Spleen (tissue), 11 donors: ENCODE measurements around the gene DUSP2. TPM values are rescaled to one million over a fixed set of nuclear protein-coding genes. Genes with fewer than 3 reads are reported as not detected.
A peak's percentile ranks its signal among the peaks of the same experiment; 100 is the strongest.

Experiments used
- DNase-seq: peaks from one replicate; pipeline ENCODE4 v3.0.0-alpha.2; 2020
- H3K27ac ChIP-seq, 8 donors: fragments of 200-600 bp; sonication (generic) in 7 of 8; 1 replicate in 4 of 8; 2 replicates in 4 of 8; pipeline versions ENCODE4 v1.5.0 to v1.8.0; 2016 to 2021; ENCODE audit warnings: inconsistent platforms in 4 of 8, mild to moderate bottlenecking in 4 of 8, moderate library complexity in 1 of 8
- H3K27me3 ChIP-seq, 7 donors: fragments of 200-600 bp; sonication (generic) in 6 of 7; replicated peaks in 1 of 7; 1 replicate in 4 of 7; 2 replicates in 3 of 7; pipeline versions ENCODE4 v1.5.0 to v1.8.0; 2016 to 2021; ENCODE audit warnings: inconsistent platforms in 3 of 7, mild to moderate bottlenecking in 1 of 7
- H3K36me3 ChIP-seq, 6 donors: fragments of 200-600 bp; sonication (generic) in 5 of 6; 1 replicate in 4 of 6; 2 replicates in 2 of 6; pipeline versions ENCODE4 v1.5.0 to v1.8.0; 2016 to 2021; ENCODE audit warnings: inconsistent platforms in 2 of 6
- H3K4me1 ChIP-seq, 6 donors: fragments of 200-600 bp; sonication (generic) in 5 of 6; 1 replicate in 3 of 6; 2 replicates in 3 of 6; pipeline versions ENCODE4 v1.5.0 to v1.8.0; 2016 to 2021; ENCODE audit warnings: inconsistent platforms in 3 of 6
- H3K4me3 ChIP-seq, 8 donors: fragments of 200-600 bp; sonication (generic) in 7 of 8; 1 replicate in 4 of 8; 2 replicates in 4 of 8; pipeline versions ENCODE4 v1.5.0 to v1.8.0; 2016 to 2021; ENCODE audit warnings: inconsistent platforms in 4 of 8, mild to moderate bottlenecking in 4 of 8, moderate library complexity in 2 of 8
- H3K9me3 ChIP-seq, 8 donors: fragments of 200-600 bp; sonication (generic) in 7 of 8; 1 replicate in 4 of 8; 2 replicates in 4 of 8; pipeline versions ENCODE4 v1.5.0 to v1.8.0; 2016 to 2021; ENCODE audit warnings: inconsistent platforms in 4 of 8
- POLR2A ChIP-seq, 3 donors: fragments of 450-650 bp; IDR thresholded peaks; one replicate each; pipeline ENCODE4 v1.5.1; 2017; ENCODE audit warnings: antibody characterized with exemption in 3 of 3, mild to moderate bottlenecking in 1 of 3
- POLR2AphosphoS5 ChIP-seq, 3 donors: sonication (generic); formaldehyde crosslinking; IDR thresholded peaks; one replicate each; pipeline ENCODE4 v1.5.1; 2017; ENCODE audit warnings: antibody characterized with exemption in 3 of 3
- WGBS, 5 donors: extraction: QIAGEN DNeasy Blood & Tissue Kit in 3 of 5; methylation state at CpG; one replicate each; pipeline versions ENCODE4 v1.1.5 to v1.1.7; 2013 to 2018; 5-methylcytosine and 5-hydroxymethylcytosine counted together
- intact Hi-C: fragments of 100-400 bp; cut with DNase I; formaldehyde crosslinking; loops from one replicate; pipeline ENCODE4 v1.15.0; 2023; ENCODE audit warnings: low total_unique reads
- polyA plus RNA-seq, 3 donors: library from polyadenylated mRNA; stranded (reverse); fragments of 200-250 nt; gene quantifications; one replicate each; pipeline ENCODE4 v1.2.1, GENCODE V29; 2013
- total RNA-seq, 7 donors: library from RNA; depleted of rRNA in 3 of 7; stranded (reverse); fragments of >200 nt in 3 of 7; fragmentation: NEBNext Ultra II Directional in 4 of 7; extraction: Animal tissue kit (Norgen Biotek cat#: 25700) in 4 of 7; gene quantifications; one replicate each; pipeline versions ENCODE4 v1.1.0 to v1.2.1, GENCODE V29; 2016 to 2021
- TF ChIP-seq, protein P1 (sequence below), 11 experiments: fragments of 200-600 bp in 7 of 11; fragments of 450-650 bp in 4 of 11; sonication (generic) in 4 of 11; IDR thresholded peaks in 8 of 11; conservative IDR thresholded peaks in 3 of 11; 1 replicate in 7 of 11; 2 replicates in 4 of 11; pipeline versions ENCODE4 v1.4.0 to v1.8.0; 2016 to 2021; ENCODE audit warnings: antibody characterized with exemption in 11 of 11, inconsistent platforms in 4 of 11, mild to moderate bottlenecking in 1 of 11
- donor health status: healthy with polysubstance abuse.
- donor health status: DM: no; HTN: no; CAD: no; lungs with moderate emphysema.
- donor health status: DM: no; HTN: no; CAD: no.
- donor health status: Bipolar disorder and iron deficiency.
- donor health status: healthy.
- donor health status: DM: no; HTN: no; CAD: no.
- donor health status: DM: yes; HTN: yes; CAD: no.

DUSP2 gene
- total and polyA plus RNA-seq, 10 donors = 24.2 to 88.0 (median 46.3) TPM

GRCh38 chr2:96146881-96147592 lies 1.8 kb upstream of the DUSP2 start:
- WGBS, 5 donors = 75 to 81% (median 76%) methylated on average over 8 to 9 of the region's 9 CpGs
- Histone ChIP-seq H3K27me3 (no peaks in the 10 kb centered on the region), H3K4me1 (peaks cover 27 to 86% (median 73%) of the 10 kb centered on the region in 6 donors), H3K4me3 (peak overlapping the region in 3 of 8 donors; percentile 67 to 91 (median 71)), H3K9me3 (no peaks in the 10 kb centered on the region), H3K27ac (peak overlapping the region; percentile 74 to 95 (median 86)), H3K36me3 (peaks cover 0 to 24% (median 0%) of the 10 kb centered on the region in 6 donors)
- TF ChIP-seq POLR2A (IDR thresholded peaks at IDR 0.05) (no peak), POLR2AphosphoS5 (IDR thresholded peaks at IDR 0.05) (no peak)
- TF ChIP-seq, protein P1, sequence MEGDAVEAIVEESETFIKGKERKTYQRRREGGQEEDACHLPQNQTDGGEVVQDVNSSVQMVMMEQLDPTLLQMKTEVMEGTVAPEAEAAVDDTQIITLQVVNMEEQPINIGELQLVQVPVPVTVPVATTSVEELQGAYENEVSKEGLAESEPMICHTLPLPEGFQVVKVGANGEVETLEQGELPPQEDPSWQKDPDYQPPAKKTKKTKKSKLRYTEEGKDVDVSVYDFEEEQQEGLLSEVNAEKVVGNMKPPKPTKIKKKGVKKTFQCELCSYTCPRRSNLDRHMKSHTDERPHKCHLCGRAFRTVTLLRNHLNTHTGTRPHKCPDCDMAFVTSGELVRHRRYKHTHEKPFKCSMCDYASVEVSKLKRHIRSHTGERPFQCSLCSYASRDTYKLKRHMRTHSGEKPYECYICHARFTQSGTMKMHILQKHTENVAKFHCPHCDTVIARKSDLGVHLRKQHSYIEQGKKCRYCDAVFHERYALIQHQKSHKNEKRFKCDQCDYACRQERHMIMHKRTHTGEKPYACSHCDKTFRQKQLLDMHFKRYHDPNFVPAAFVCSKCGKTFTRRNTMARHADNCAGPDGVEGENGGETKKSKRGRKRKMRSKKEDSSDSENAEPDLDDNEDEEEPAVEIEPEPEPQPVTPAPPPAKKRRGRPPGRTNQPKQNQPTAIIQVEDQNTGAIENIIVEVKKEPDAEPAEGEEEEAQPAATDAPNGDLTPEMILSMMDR (IDR thresholded peaks at IDR 0.05 in 8 of 11, conservative IDR thresholded peaks at IDR 0.05 in 3 of 11) = no peak
- intact Hi-C loops = no loop called here
- peak; percentile 68 for DNase-seq

- H3K27ac ChIP-seq = peak overlapping the region; percentile 74 to 95 (median 86)
- peak; percentile 86 to 91 (median 90) for TF ChIP-seq POLR2AphosphoS5 (IDR thresholded peaks at IDR 0.05)
- no peak for TF ChIP-seq POLR2A (IDR thresholded peaks at IDR 0.05)
- TF ChIP-seq, protein P1 (IDR thresholded peaks at IDR 0.05 in 8 of 11, conservative IDR thresholded peaks at IDR 0.05 in 3 of 11) = peak in 4 of 11 experiments; percentile 15 to 32 (median 28)
- WGBS, 5 donors = 17 to 26% (median 21%) methylated on average over 6 to 20 of the region's 20 CpGs
- peaks cover 0 to 29% (median 0%) of the 10 kb centered on the region in 6 donors for H3K36me3 ChIP-seq
- H3K4me1 ChIP-seq = peaks cover 27 to 86% (median 73%) of the 10 kb centered on the region in 6 donors
- no peaks in the 10 kb centered on the region for H3K27me3 ChIP-seq
- H3K9me3 ChIP-seq = no peaks in the 10 kb centered on the region
- peak overlapping the region in 5 of 8 donors; percentile 15 to 91 (median 71) for H3K4me3 ChIP-seq
- peak; percentile 95 for DNase-seq
- intact Hi-C loops = no loop called here
Measured at GRCh38 chr2:96146153-96146880, 1.1 kb upstream of the DUSP2 start.

DNA sequence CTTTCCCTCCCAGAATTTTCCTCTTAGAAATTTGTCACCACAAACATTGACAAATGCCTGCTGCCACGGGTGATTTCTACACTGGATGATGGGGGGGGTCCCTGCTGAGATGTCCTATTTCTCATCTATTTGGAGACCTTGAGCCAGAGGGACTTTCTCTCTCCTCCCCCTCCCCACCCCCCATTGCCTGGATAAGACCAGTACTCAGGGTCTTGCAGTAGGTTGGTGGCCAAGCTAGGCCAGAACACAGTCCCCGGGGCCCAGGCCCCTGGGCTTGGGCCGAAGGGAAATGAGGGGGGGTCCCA lies 560 bp upstream of the DUSP2 start:
- peaks cover 27 to 86% (median 72%) of the 10 kb centered on the region in 6 donors for H3K4me1 ChIP-seq
- 4 to 39% (median 18%) methylated on average over 3 of the region's 3 CpGs for WGBS, 5 donors
- intact Hi-C loops = no loop called here
- H3K27me3 ChIP-seq = no peaks in the 10 kb centered on the region
- peak overlapping the region; percentile 74 to 95 (median 86) for H3K27ac ChIP-seq
- no peak for TF ChIP-seq POLR2AphosphoS5 (IDR thresholded peaks at IDR 0.05)
- TF ChIP-seq, protein P1 (IDR thresholded peaks at IDR 0.05 in 8 of 11, conservative IDR thresholded peaks at IDR 0.05 in 3 of 11) = no peak
- no peak for TF ChIP-seq POLR2A (IDR thresholded peaks at IDR 0.05)
- H3K36me3 ChIP-seq = peaks cover 0 to 33% (median 0%) of the 10 kb centered on the region in 6 donors
- H3K4me3 ChIP-seq = peak overlapping the region in 7 of 8 donors; percentile 58 to 91 (median 67)
- DNase-seq = no peak
- H3K9me3 ChIP-seq = no peaks in the 10 kb centered on the region
